Measurements from ENCODE around the gene METAP2.
"Not testable (repeated sequence)": the region's sequence is repeated elsewhere in the genome, so short reads cannot be mapped to it uniquely, and the experiment has no call there.

METAP2 gene

DNA sequence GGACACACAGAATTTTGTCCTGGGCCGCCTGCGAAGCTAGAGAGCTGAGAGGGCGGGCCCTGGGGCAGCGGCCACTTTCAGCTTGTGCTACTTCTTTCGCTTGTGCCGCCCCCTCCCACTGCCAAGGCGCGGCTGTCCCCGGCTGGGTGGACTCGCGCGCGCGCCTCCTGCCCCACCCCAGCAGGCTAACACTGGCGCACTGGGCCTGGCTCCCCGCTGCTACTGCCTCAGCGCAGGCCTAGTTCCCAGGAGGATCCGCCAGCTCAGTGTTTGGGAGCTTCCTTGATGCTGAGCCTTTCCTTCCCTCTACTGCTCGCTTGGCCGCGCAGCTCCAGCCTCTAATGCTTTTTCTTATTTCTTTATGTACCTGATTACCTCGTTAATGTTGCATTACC lies 27.4 kb upstream of the METAP2 start:
- Histone ChIP-seq H3K9me3 (no peaks in the 10 kb centered on the region), H3K27me3 (peaks cover 74% of the 10 kb centered on the region), H3K4me1 (ENCODE audit: control insufficient read depth in 1 of 2, insufficient read depth in 1 of 2, low read depth in 1 of 2, low read length in 1 of 2) (no peaks in the 10 kb centered on the region), H3K36me3 (no peaks in the 10 kb centered on the region), H3K4me3 (ENCODE audit: low read depth in 1 of 2, low read length in 1 of 2) (no peak overlapping the region), H3K27ac (no peak overlapping the region)
- TF ChIP-seq, protein P1, sequence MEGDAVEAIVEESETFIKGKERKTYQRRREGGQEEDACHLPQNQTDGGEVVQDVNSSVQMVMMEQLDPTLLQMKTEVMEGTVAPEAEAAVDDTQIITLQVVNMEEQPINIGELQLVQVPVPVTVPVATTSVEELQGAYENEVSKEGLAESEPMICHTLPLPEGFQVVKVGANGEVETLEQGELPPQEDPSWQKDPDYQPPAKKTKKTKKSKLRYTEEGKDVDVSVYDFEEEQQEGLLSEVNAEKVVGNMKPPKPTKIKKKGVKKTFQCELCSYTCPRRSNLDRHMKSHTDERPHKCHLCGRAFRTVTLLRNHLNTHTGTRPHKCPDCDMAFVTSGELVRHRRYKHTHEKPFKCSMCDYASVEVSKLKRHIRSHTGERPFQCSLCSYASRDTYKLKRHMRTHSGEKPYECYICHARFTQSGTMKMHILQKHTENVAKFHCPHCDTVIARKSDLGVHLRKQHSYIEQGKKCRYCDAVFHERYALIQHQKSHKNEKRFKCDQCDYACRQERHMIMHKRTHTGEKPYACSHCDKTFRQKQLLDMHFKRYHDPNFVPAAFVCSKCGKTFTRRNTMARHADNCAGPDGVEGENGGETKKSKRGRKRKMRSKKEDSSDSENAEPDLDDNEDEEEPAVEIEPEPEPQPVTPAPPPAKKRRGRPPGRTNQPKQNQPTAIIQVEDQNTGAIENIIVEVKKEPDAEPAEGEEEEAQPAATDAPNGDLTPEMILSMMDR (IDR thresholded peaks at IDR 0.05), result no peak

DNA sequence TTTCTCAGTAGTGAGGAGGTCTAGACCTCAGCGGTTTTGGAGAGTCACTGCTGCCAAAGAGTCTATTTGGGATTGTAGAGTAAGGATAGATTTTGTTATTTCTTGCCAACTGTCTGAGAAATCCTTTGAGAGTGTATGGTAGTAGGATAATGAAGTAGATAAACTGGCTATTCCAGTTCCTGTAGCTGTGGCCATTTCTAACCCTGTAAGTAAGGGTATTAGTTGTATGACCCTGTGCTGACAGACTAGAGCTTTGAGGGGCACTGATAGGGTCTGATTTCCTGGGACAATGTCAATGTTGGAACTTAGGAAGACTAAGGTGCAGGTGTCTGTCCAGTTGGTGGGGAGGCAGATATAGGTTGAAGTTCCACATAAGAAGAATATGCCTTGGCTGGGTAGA lies 24.3 kb upstream of the METAP2 start:
- H3K27ac ChIP-seq; H3K9me3 ChIP-seq; H3K4me1 ChIP-seq (ENCODE audit: control insufficient read depth in 1 of 2, insufficient read depth in 1 of 2, low read depth in 1 of 2, low read length in 1 of 2); H3K4me3 ChIP-seq (ENCODE audit: low read depth in 1 of 2, low read length in 1 of 2); H3K36me3 ChIP-seq: not testable (repeated sequence)
- peaks cover 63% of the 10 kb centered on the region for H3K27me3 ChIP-seq

DNA sequence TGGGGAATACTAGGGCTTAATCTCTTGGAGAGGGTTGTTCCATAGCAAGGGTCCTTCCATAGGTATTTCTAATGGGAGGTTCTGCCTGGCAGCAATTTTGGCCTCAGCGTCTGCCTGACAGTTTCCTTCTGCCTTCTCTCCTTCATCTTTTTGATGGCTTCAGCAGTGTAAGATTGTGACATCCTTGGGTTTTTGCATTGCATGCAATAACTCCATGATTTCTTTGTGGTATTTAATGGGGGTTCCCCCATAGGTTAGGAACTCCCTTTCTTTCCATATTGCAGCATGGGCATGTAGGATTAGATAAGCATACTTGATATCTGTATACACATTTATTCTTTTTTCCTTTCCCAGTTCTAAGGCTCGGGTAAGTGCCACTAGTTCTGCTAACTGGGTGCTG lies 21.5 kb upstream of the METAP2 start:
- not testable (repeated sequence) for H3K4me1 ChIP-seq (ENCODE audit: control insufficient read depth in 1 of 2, insufficient read depth in 1 of 2, low read depth in 1 of 2, low read length in 1 of 2); H3K4me3 ChIP-seq (ENCODE audit: low read depth in 1 of 2, low read length in 1 of 2); H3K36me3 ChIP-seq; H3K9me3 ChIP-seq; H3K27ac ChIP-seq
- H3K27me3 ChIP-seq, result peaks cover 34% of the 10 kb centered on the region

DNA sequence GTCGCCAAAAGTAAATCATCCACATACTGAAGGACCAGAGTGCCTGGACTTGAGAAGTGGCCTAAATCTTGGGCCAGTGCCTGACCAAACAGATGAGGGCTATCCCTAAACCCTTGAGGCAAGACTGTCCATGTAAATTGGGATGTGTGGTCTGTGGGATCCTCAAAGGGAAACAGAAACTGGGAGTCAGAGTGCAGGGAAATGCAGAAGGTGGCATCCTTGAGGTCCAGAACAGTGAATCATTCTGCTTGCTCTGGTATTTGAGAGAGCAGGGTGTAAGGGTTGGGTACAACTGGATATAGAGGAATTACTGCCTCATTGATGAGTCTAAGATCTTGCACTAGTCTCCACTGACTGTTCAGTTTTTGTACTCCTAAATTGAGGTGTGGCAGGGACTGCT lies 20.1 kb upstream of the METAP2 start:
- H3K27ac ChIP-seq; H3K4me3 ChIP-seq (ENCODE audit: low read depth in 1 of 2, low read length in 1 of 2); H3K36me3 ChIP-seq; H3K9me3 ChIP-seq; H3K4me1 ChIP-seq (ENCODE audit: control insufficient read depth in 1 of 2, insufficient read depth in 1 of 2, low read depth in 1 of 2, low read length in 1 of 2): not testable (repeated sequence)
- H3K27me3 ChIP-seq, result peaks cover 20% of the 10 kb centered on the region

DNA sequence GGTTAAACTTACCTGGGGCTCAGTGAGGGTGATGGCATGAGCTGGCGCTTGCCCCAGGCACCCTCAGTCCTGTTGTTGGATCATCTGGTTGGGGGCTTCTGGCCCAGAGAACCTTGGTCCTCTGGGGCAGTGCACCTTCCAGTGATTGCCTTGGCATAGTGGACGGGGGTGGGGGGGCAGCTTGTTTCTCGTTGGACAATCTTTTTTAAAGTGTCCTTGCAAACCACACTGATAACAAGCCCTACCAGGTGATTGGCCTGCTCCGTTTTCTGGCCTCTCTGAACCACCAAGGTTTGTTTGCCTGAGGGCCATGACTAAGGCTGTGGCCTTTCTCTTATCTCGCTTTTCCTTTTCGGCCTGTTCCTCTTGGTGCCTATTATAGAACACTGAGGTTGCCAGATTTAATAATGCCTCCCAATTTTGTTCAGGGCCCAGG lies 19.2 kb upstream of the METAP2 start:
- H3K36me3 ChIP-seq, H3K9me3 ChIP-seq: not testable (repeated sequence)

DNA sequence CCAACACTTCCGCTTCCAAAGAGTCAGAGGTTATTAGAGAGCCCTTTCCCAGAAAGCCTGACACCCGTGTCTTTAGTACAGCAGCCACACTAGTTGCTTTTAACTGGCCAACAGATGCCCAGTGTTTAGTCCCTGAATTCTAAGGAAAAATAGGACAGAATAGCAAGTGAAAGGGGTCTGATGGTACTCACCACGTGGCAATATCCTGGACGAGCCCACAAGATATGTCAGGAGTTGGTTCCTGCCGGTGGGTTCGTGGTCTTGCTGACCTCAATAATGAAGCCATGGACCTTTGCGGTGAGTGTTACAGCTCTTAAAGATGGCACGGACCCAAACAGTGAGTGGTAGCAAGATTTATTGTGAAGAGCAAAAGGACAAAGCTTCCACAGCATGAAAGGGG lies 16.3 kb upstream of the METAP2 start:
- H3K4me1 ChIP-seq (ENCODE audit: control insufficient read depth in 1 of 2, insufficient read depth in 1 of 2, low read depth in 1 of 2, low read length in 1 of 2); H3K36me3 ChIP-seq; H3K27me3 ChIP-seq; H3K4me3 ChIP-seq (ENCODE audit: low read depth in 1 of 2, low read length in 1 of 2); H3K9me3 ChIP-seq; H3K27ac ChIP-seq: not testable (repeated sequence)

More for the DNA sequence above, 19.2 kb upstream of the METAP2 start:
- H3K4me3 ChIP-seq (ENCODE audit: low read depth in 1 of 2, low read length in 1 of 2); H3K4me1 ChIP-seq (ENCODE audit: control insufficient read depth in 1 of 2, insufficient read depth in 1 of 2, low read depth in 1 of 2, low read length in 1 of 2); H3K27ac ChIP-seq: not testable (repeated sequence)
- H3K27me3 ChIP-seq, result peaks cover 11% of the 10 kb centered on the region

DNA sequence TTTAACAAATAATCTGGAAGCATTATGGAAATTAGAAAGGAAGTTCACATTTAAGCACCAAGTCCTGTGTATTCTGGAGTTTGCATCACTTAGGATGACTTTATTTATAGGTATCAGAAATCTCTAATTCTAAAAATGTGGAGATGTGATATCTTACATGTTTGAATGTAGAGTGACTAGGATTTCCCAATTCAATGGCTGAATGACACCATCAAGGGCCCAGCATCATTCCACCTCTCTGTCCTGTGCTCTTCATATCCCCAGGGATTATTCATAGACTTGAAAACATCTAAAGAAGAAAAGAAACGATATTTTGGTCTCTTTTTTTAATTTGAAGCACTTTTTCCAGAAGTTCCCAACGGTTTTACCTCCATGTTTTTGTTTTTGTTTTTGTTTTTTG lies 15.2 kb upstream of the METAP2 start:
- H3K27me3 ChIP-seq, result no peaks in the 10 kb centered on the region
- H3K27ac ChIP-seq, result no peak overlapping the region
- TF ChIP-seq, protein P1 (IDR thresholded peaks at IDR 0.05), result no peak
- no peaks in the 10 kb centered on the region for H3K4me1 ChIP-seq (ENCODE audit: control insufficient read depth in 1 of 2, insufficient read depth in 1 of 2, low read depth in 1 of 2, low read length in 1 of 2)
- no peaks in the 10 kb centered on the region for H3K36me3 ChIP-seq
- H3K9me3 ChIP-seq, result no peaks in the 10 kb centered on the region
- no peak overlapping the region for H3K4me3 ChIP-seq (ENCODE audit: low read depth in 1 of 2, low read length in 1 of 2)

DNA sequence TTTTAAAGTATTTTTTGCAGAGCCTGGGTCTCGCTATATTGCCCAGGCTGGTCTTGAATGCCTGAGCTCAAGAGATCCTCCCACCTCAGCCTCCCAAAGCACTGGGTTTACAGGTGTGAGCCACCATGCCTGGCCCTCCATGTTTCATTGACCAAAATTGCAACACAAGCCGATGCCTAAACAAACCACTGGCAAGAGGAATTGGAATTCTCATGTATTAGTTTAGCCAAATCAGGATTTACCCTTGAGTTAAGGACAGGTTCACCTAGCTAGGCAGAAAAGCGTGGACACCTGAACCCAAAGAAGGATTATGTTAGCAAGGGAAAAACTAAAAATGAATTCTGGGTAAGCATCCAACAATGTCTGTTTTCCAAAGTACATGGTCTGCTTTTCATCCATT lies 14.6 kb upstream of the METAP2 start:
- H3K36me3 ChIP-seq, result no peaks in the 10 kb centered on the region
- H3K4me1 ChIP-seq (ENCODE audit: control insufficient read depth in 1 of 2, insufficient read depth in 1 of 2, low read depth in 1 of 2, low read length in 1 of 2), result no peaks in the 10 kb centered on the region
- no peaks in the 10 kb centered on the region for H3K27me3 ChIP-seq
- no peak overlapping the region for H3K27ac ChIP-seq
- no peak overlapping the region for H3K4me3 ChIP-seq (ENCODE audit: low read depth in 1 of 2, low read length in 1 of 2)
- no peaks in the 10 kb centered on the region for H3K9me3 ChIP-seq
- TF ChIP-seq, protein P1 (IDR thresholded peaks at IDR 0.05), result no peak
